H1 (cell line): ENCODE measurements around the gene CUEDC2. TPM values are rescaled to one million over a fixed set of nuclear protein-coding genes. Genes with fewer than 3 reads are reported as not detected.
A peak's percentile ranks its signal among the peaks of the same experiment; 100 is the strongest.

Source experiments
- ASH2L ChIP-seq: fragments of 200-600, 300-600 bp; sonication (generic); IDR thresholded peaks from one replicate; pipeline ENCODE4 v1.7.1; 2017; ENCODE audit warnings: low read length
- BRCA1 ChIP-seq: IDR thresholded peaks from 2 replicates; pipeline ENCODE4 v1.6.1; 2012; ENCODE audit warnings: low read depth, low read length, improper control_type of control experiment
- CHD2 ChIP-seq: IDR thresholded peaks from 2 replicates; pipeline ENCODE4 v1.6.1; 2012; ENCODE audit warnings: low read length, improper control_type of control experiment
- CTBP2 ChIP-seq: IDR thresholded peaks from 2 replicates; pipeline ENCODE4 v1.7.0; 2011; ENCODE audit warnings: borderline replicate concordance, mild to moderate bottlenecking, moderate library complexity, mixed read lengths, low read length; ENCODE audit not compliant: insufficient read depth, insufficient read length
- EP300 ChIP-seq, 2 experiments: IDR thresholded peaks; 1 replicate in 1 of 2; 2 replicates in 1 of 2; pipeline ENCODE4 v1.6.1; 2011 to 2012; ENCODE audit warnings: low read depth in 2 of 2, low read length in 2 of 2, mild to moderate bottlenecking in 2 of 2, borderline replicate concordance in 1 of 2, inconsistent platforms in 1 of 2, moderate library complexity in 1 of 2
- GABPA ChIP-seq: IDR thresholded peaks from 2 replicates; pipeline ENCODE4 v1.6.1; 2011; ENCODE audit warnings: mild to moderate bottlenecking, low read length, moderate library complexity, borderline replicate concordance; ENCODE audit not compliant: insufficient read depth
- KDM5A ChIP-seq: fragments of 200-600 bp; IDR thresholded peaks from 2 replicates; pipeline ENCODE4 v1.7.1; 2012; ENCODE audit warnings: mild to moderate bottlenecking, low read length, inconsistent platforms, mixed read lengths
- MAX ChIP-seq: IDR thresholded peaks from 2 replicates; pipeline ENCODE4 v1.6.1; 2012; ENCODE audit warnings: inconsistent platforms
- POLR2A ChIP-seq, 2 experiments: IDR thresholded peaks; 1 replicate in 1 of 2; 2 replicates in 1 of 2; pipeline ENCODE4 v1.6.1; 2011; ENCODE audit warnings: low read depth in 2 of 2, low read length in 2 of 2, mild to moderate bottlenecking in 2 of 2; ENCODE audit errors: control extremely low read depth in 1 of 2
- POLR2AphosphoS5 ChIP-seq: IDR thresholded peaks from 2 replicates; pipeline ENCODE4 v1.6.1; 2011; ENCODE audit warnings: low read depth, low read length
- POU5F1 ChIP-seq: IDR thresholded peaks from 2 replicates; pipeline ENCODE4 v1.6.1; 2011; ENCODE audit warnings: low read depth, mild to moderate bottlenecking, low read length, moderate library complexity
- RBBP5 ChIP-seq: IDR thresholded peaks from 2 replicates; pipeline ENCODE4 v1.7.1; 2012; ENCODE audit warnings: low read depth, mild to moderate bottlenecking, inconsistent platforms, low read length, moderate library complexity, borderline replicate concordance
- SIX5 ChIP-seq: IDR thresholded peaks from 2 replicates; pipeline ENCODE4 v1.6.1; 2011; ENCODE audit warnings: mild to moderate bottlenecking, low read depth, low read length
- SP4 ChIP-seq: IDR thresholded peaks from 2 replicates; pipeline ENCODE4 v1.6.1; 2012; ENCODE audit warnings: low read length, inconsistent platforms
- YY1 ChIP-seq: IDR thresholded peaks from 2 replicates; pipeline ENCODE4 v1.6.1; 2011; ENCODE audit warnings: low read depth, mild to moderate bottlenecking, low read length
- polyA plus RNA-seq, 7 experiments: library from polyadenylated mRNA; depleted of rRNA in 3 of 7; stranded (reverse) in 5 of 7; unstranded in 2 of 7; fragments of >200 nt in 5 of 7; fragments of 200-250 nt in 2 of 7; gene quantifications; 1 replicate in 5 of 7; 2 replicates in 1 of 7; 4 replicates in 1 of 7; pipeline versions ENCODE4 v1.2.1 to v1.2.3, GENCODE V29; 2011 to 2013; ENCODE audit warnings: missing spikeins in 2 of 7, mixed read lengths in 2 of 7
- total RNA-seq: library from RNA; stranded (reverse); fragmentation: NEBNext Ultra II Directional; extraction: Animal tissue kit (Norgen Biotek cat#: 25700); gene quantifications from 2 replicates; pipeline ENCODE4 v1.2.1, GENCODE V29; 2021

The CUEDC2 gene
- total and polyA plus RNA-seq, 2 of the 8 experiments (the other 6 are each of a cell fraction or from before 2014, with no cell fraction given) = 41.7 to 55.2 TPM

DNA sequence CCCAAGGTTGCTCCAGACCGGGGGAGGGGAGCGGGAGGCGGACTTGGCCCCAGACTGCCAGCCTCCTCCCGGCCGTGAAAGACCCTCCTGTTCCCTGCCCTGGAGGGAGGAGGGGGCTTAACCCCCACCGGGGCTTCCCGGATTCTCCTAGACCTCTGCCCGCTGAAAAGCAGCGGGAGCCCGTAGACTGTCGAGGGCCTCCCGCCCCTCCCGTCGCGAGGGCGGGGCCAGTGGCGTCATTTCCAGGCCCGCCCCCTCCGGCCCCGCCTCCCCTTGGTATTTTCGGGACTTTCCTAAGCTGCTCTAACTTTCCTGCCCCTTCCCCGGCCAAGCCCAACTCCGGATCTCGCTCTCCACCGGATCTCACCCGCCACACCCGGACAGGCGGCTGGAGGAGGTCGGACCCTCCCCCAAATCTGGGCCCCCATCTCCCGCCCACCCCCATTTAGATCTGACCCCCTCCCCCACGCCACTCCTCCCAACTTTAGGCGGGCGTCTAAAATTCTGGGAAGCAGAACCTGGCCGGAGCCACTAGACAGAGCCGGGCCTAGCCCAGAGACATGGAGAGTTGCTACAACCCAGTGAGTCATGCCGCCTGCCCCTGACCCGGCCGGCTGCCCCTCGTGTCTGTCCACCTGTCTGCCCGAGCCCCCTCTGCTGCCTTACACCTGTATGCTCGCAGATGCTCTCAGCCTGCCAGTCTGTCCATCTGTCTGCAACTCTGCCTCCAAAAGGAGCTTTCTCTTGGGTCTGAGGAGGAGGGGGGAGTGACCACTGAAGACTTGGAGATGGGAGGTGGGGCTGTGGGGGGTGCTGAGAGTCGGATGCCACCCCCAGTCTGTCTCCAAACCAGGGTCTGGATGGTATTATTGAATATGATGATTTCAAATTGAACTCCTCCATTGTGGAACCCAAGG, 36.7 kb downstream of the CUEDC2 start, which contains the start of gene NFKB2 (continued):
- TF ChIP-seq MAX = no peak
- no peak for TF ChIP-seq CTBP2
- 0 out of 3 replicates have a peak, but pooled peaks of 1 of the 2 experiments have one; percentile 32 for TF ChIP-seq POLR2A (IDR thresholded peaks at IDR 0.05; ENCODE audit: control extremely low read depth in 1 of 2, low read depth in 2 of 2, low read length in 2 of 2)
- peak; percentile 91 for TF ChIP-seq SP4
- peak; percentile 14; the same call in 1 of the 2 replicates for TF ChIP-seq POLR2AphosphoS5
- no peak for TF ChIP-seq SIX5
- TF ChIP-seq CHD2 = peak; percentile 21; the same call in 1 of the 2 replicates
- TF ChIP-seq KDM5A = no peak
- no peak for TF ChIP-seq RBBP5
- no peak for TF ChIP-seq ASH2L
- TF ChIP-seq GABPA = no peak
- TF ChIP-seq EP300 (IDR thresholded peaks at IDR 0.05; ENCODE audit: borderline replicate concordance in 1 of 2, low read depth in 2 of 2, low read length in 2 of 2) = peak in 1 of 2 experiments; percentile 49; a peak in 1 of 3 replicates
- TF ChIP-seq YY1 = no peak
- no peak for TF ChIP-seq POU5F1
- TF ChIP-seq BRCA1 = no peak
